ENCODE measurements around the gene APOBEC3H. TPM values are rescaled to one million over a fixed set of nuclear protein-coding genes. Genes with fewer than 3 reads are reported as not detected.
"Not testable (repeated sequence)": the region's sequence is repeated elsewhere in the genome, so short reads cannot be mapped to it uniquely, and the experiment has no call there.

The APOBEC3H gene
- total and polyA plus RNA-seq, 2 donors from 2014 or later, result 0.79 TPM; not detected in 1

DNA sequence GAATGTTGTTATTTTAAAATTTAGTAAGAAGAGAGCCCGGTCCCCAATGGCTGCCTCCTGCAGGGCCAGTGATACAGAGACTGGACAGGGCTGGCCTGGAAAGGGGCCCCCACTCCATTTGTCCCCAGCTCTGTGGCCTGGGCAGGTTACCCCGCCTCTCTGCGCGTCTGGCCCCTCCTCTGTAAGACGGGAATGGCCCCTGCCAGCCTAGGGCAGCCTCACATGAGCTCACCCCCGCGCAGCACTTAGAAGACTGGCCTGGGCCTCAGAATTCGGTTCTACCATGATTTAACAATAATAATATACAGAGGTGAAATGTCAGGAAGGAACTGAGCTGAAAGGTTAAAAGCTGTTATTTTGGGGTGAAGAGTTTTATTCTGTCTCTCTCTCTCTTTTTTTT lies 18.7 kb upstream of the APOBEC3H start:
- FAIRE-seq, result no peak
- H3K4me3 ChIP-seq (ENCODE audit: low read length in 3 of 3), result no peak overlapping the region

DNA sequence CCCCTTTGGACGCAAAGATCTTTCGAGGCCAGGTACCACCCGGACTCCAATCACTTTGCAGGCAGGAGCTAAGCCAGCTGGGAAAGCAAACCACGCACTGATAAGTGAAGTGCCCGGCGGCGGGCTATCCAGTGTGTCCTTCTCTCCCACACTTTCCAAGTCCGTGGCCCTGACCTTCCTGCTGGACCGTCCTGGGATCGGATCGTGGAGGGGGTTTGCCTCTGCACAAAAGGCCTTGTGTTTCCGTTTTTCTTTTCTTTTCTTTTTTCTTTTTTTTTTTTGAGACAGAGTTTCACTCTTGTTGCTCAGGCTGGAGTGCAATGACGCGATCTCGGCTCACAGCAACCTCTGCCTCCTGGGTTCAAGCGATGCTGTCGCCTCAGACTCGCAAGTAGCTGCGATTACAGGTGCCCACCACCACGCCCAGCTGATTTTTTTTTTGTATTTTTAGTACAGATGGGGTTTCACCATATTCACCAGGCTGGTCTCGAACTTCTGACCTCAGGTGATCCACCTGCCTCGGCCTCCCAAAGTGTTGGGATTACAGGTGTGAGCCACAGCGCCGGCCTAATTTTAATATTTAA lies 17.9 kb upstream of the APOBEC3H start:
- H3K4me1 ChIP-seq (ENCODE audit: control insufficient read depth in 2 of 3, insufficient read depth in 2 of 3, low read depth in 1 of 3, low read length in 3 of 3); H3K36me3 ChIP-seq (ENCODE audit: control insufficient read depth in 2 of 3, insufficient read depth in 3 of 3, low read length in 3 of 3); intact Hi-C loops (cut with DNase I); H3K9me3 ChIP-seq (ENCODE audit: control insufficient read depth in 2 of 3, insufficient read depth in 1 of 3, low read length in 3 of 3); H3K9ac ChIP-seq (ENCODE audit: low read length in 3 of 3); FAIRE-seq; H3K27ac ChIP-seq (ENCODE audit: low read depth in 2 of 2, low read length in 2 of 2); H3K4me3 ChIP-seq (ENCODE audit: low read length in 3 of 3); H3K27me3 ChIP-seq (ENCODE audit: control insufficient read depth, insufficient read depth, low read length): not testable (repeated sequence)
- DNase-seq, result peak in 1 of 5 donors; percentile 23

More for the DNA sequence above, 18.7 kb upstream of the APOBEC3H start:
- no peak overlapping the region for H3K9ac ChIP-seq (ENCODE audit: low read length in 3 of 3)
- no peak overlapping the region for H3K27ac ChIP-seq (ENCODE audit: low read depth in 2 of 2, low read length in 2 of 2)
- intact Hi-C loops (cut with DNase I), result no loop called here
- no peaks in the 10 kb centered on the region for H3K27me3 ChIP-seq (ENCODE audit: control insufficient read depth, insufficient read depth, low read length)
- peaks cover 0 to 4% (median 3%) of the 10 kb centered on the region in 3 donors for H3K4me1 ChIP-seq (ENCODE audit: control insufficient read depth in 2 of 3, insufficient read depth in 2 of 3, low read depth in 1 of 3, low read length in 3 of 3)
- peak in 1 of 5 donors; percentile 59 for DNase-seq
- no peaks in the 10 kb centered on the region for H3K36me3 ChIP-seq (ENCODE audit: control insufficient read depth in 2 of 3, insufficient read depth in 3 of 3, low read length in 3 of 3)
- TF ChIP-seq, protein P1, sequence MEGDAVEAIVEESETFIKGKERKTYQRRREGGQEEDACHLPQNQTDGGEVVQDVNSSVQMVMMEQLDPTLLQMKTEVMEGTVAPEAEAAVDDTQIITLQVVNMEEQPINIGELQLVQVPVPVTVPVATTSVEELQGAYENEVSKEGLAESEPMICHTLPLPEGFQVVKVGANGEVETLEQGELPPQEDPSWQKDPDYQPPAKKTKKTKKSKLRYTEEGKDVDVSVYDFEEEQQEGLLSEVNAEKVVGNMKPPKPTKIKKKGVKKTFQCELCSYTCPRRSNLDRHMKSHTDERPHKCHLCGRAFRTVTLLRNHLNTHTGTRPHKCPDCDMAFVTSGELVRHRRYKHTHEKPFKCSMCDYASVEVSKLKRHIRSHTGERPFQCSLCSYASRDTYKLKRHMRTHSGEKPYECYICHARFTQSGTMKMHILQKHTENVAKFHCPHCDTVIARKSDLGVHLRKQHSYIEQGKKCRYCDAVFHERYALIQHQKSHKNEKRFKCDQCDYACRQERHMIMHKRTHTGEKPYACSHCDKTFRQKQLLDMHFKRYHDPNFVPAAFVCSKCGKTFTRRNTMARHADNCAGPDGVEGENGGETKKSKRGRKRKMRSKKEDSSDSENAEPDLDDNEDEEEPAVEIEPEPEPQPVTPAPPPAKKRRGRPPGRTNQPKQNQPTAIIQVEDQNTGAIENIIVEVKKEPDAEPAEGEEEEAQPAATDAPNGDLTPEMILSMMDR (IDR thresholded peaks at IDR 0.05; ENCODE audit: borderline replicate concordance, extremely low read depth, insufficient read depth), result no peak
- no peaks in the 10 kb centered on the region for H3K9me3 ChIP-seq (ENCODE audit: control insufficient read depth in 2 of 3, insufficient read depth in 1 of 3, low read length in 3 of 3)

DNA sequence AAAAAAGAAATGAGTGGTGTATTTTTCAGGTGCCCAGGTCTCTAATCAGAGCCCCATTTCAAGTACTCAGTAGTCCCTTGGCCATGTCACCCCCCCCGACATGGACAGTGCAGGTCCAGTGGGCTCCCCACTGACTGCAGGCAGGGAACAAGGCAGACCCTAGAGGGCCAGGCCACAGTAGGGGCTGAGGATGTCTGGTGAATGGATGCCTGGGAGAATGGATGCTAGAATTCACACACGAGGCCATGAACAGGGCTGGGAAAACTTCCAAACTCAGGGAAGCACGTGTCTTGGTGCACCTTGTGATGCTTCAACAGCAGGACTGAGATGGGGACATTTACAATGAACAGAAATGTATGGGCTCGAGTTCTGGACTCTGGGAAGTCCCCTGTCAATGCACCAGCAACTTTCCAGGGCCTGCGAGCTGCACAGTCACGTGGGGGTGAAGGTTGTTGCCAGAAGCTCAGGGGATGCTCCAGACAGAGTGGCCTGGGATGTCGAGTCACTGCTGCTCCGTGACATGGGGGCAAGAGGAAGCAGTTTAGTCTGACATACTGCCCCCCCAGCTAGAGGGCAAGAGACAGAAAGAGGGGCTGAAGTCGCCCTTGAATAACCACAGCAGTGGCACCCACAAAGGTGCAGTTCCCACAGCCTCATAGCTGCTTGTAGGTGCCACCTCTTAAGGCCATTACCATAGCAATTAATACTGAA lies 16.8 kb upstream of the APOBEC3H start:
- FAIRE-seq (no peak), DNase-seq (peak in 1 of 5 donors; percentile 45)
- Histone ChIP-seq H3K27ac (ENCODE audit: low read depth in 2 of 2, low read length in 2 of 2) (no peak overlapping the region), H3K36me3 (ENCODE audit: control insufficient read depth in 2 of 3, insufficient read depth in 3 of 3, low read length in 3 of 3) (no peaks in the 10 kb centered on the region), H3K4me3 (ENCODE audit: low read length in 3 of 3) (no peak overlapping the region), H3K9ac (ENCODE audit: low read length in 3 of 3) (no peak overlapping the region), H3K27me3 (ENCODE audit: control insufficient read depth, insufficient read depth, low read length) (no peaks in the 10 kb centered on the region), H3K9me3 (ENCODE audit: control insufficient read depth in 2 of 3, insufficient read depth in 1 of 3, low read length in 3 of 3) (no peaks in the 10 kb centered on the region), H3K4me1 (ENCODE audit: control insufficient read depth in 2 of 3, insufficient read depth in 2 of 3, low read depth in 1 of 3, low read length in 3 of 3) (peaks cover 0 to 4% (median 3%) of the 10 kb centered on the region in 3 donors)
- intact Hi-C loops (cut with DNase I), result no loop called here
- TF ChIP-seq, protein P1 (IDR thresholded peaks at IDR 0.05; ENCODE audit: borderline replicate concordance, extremely low read depth, insufficient read depth), result no peak

DNA sequence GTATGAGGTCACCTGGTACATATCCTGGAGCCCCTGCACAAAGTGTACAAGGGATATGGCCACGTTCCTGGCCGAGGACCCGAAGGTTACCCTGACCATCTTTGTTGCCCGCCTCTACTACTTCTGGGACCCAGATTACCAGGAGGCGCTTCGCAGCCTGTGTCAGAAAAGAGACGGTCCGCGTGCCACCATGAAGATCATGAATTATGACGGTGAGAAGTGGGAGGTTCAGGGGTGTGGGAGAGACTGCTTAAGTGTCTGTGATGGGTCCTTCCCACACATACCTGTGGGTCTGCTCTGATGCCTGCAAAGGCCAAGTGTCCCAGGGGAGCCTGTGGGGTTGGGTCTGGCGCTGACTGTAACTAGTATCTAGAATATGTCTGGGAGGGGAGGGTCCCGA lies 16.0 kb upstream of the APOBEC3H start:
- no peaks in the 10 kb centered on the region for H3K9me3 ChIP-seq (ENCODE audit: control insufficient read depth in 2 of 3, insufficient read depth in 1 of 3, low read length in 3 of 3)
- no peak overlapping the region for H3K9ac ChIP-seq (ENCODE audit: low read length in 3 of 3)
- FAIRE-seq, result no peak
- no peaks in the 10 kb centered on the region for H3K27me3 ChIP-seq (ENCODE audit: control insufficient read depth, insufficient read depth, low read length)
- intact Hi-C loops (cut with DNase I), result no loop called here
- TF ChIP-seq, protein P1 (IDR thresholded peaks at IDR 0.05; ENCODE audit: borderline replicate concordance, extremely low read depth, insufficient read depth), result no peak
- H3K4me3 ChIP-seq (ENCODE audit: low read length in 3 of 3), result no peak overlapping the region
- H3K4me1 ChIP-seq (ENCODE audit: control insufficient read depth in 2 of 3, insufficient read depth in 2 of 3, low read depth in 1 of 3, low read length in 3 of 3), result peaks cover 0 to 4% (median 3%) of the 10 kb centered on the region in 3 donors
- no peak overlapping the region for H3K27ac ChIP-seq (ENCODE audit: low read depth in 2 of 2, low read length in 2 of 2)
- peak in 2 of 5 donors; percentile 26 to 57 for DNase-seq
- no peaks in the 10 kb centered on the region for H3K36me3 ChIP-seq (ENCODE audit: control insufficient read depth in 2 of 3, insufficient read depth in 3 of 3, low read length in 3 of 3)
